ENCODE measurements around the gene ATCAY. TPM values are rescaled to one million over a fixed set of nuclear protein-coding genes. Genes with fewer than 3 reads are reported as not detected.
"Not testable (repeated sequence)": the region's sequence is repeated elsewhere in the genome, so short reads cannot be mapped to it uniquely, and the experiment has no call there.

The ATCAY gene
- polyA plus RNA-seq, 1 donor: 0.18 TPM

DNA sequence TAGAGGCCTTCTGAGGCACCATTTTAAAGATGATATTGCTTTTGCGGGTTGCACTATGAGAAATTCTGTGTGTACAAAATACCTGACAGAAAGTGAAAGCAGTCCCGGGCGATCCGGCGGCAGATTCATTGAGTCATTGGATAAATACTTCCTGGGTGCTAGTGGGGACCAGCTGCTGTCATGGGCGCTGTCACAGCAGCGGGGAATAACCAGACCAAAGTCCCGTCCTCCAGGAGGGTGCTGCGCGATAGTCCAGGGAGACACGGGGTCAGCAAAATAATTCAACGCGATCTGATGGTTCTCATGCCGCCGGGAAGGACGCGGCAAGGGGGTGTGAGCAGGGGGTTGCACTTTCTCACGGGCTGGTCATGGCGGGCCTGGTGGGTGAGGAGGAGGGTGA is 25.2 kb upstream of the ATCAY start:
- DNase-seq: no peak

DNA sequence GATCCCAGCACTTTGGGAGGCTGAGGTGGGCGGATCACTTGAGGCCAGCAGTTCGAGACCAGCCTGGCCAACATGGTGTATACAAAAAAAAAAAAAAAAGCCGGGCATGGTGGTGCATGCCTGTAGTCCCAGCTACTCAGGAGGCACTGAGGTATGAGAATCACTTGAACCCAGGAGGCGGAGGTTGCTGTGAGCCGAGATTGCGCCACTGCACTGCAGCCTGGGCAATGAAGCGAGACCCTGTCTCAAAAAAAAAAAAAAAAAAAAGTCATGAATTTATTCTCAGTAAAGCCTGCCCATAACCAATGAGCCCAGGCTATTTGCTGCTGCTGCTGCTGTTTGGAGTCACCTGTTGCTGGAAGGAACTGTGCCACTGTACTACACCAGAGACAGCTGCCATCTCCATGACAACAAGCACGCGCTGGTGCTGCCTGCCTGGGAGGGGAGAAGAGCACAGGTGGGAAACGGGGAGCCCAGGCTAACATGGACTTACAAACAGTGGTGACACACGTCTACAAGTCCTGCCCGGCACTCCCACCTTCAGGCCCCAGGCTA is 23.0 kb upstream of the ATCAY start:
- DNase-seq: no peak

DNA sequence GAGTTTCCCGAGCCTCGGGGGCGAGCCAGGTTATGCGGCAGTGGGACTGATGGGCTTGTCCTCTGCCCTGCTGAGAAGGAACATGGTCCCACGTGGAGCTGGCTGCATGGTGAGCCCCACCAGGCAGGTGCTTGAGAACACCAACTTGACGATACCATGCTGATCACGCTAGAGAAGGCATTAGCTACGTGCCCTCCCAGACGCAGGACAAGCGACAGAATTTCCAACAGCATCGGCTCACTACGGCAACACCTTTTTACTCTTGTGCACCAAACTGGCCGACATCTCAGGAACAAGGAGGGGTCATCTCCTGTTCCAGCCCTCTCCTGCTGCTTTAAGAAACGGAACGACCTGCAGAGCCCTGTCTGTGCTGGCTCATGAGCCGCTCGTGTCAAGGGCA is 20.0 kb upstream of the ATCAY start:
- DNase-seq: no peak

DNA sequence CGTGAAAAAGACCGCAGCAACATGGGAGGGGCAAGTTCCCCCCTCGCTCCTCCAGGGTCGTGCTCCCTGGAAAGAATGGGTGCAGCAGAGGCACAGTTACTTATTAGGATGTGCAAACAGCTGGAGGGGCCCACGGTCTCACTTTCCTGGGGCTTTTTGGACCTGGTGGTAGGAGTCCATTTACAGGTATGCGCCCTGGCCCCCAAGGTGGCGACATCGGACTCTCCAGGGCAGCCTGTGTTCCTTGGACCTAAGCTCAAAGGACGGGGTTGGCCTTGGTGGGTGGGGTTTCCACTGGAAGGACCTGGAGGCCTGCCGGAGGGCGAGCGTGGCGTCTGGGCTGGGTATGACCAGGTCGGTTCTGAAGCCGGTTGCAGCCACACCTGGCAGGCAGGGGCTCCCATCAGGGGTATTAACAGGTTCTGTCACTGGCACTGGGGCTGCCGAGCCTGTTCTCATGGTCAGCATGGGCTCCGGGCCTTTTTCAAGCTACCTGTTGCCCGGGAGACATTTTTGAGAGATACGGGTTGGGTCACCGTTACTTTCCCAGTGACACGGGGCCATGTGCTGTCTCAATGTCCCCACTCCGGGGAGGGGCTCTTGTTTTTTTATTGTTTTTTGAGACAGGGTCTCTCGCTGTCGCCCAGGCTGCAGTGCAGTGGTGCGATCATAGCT is 17.5 kb upstream of the ATCAY start:
- no peak for DNase-seq

DNA sequence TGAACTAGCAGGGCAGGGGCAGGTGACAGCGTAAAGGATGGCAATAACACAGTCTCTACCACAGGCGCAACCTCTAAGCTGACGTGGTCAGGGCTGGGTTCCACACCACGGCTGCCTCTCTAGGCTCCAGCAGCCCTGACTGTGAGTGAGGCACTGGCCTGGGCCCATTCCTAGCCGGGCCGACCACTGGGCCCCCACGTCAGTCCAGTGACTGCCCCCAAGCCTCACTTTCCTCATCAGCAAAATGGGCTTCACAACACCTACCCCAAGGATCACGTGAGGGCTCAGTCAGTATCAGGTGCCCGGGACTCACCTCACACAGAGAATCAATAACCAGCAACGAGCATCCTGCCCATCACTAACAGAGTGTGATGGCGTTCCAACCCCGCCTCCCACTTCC is 16.8 kb upstream of the ATCAY start:
- DNase-seq: no peak

DNA sequence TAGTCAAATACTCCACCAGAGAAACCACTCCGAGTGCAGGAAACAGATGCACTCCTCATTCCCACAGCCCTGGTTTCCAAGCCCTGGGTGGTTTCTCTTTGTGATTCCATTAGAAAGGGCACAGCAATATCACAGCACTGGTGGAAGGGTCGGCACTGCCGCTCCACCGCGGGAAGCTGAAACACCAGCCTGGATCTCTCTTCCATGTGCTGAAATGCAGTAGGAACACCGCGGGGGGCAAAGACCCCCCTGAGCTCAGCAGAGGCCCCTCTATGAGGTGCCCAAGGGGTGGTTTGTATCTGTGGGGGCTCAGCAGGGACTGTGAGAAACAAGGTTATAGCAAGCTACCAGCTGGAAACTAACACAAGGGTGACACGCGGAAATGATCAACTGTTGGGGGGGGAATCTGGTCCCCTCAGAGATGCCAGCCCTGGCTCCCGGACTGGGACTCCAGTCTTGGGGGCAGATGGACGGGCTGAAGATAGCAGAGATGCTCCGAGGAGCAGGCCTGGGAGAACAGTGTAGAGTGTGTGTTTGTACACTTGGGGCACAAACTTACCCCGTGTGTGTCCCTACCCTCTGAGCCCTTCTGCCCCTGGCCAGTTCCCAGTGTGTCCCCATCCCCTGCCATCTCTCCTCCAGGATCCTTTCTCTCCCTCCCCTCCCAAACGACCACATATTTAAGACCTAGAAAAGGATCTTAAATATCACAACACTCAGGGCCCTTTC is 13.4 kb upstream of the ATCAY start:
- no peak for DNase-seq

DNA sequence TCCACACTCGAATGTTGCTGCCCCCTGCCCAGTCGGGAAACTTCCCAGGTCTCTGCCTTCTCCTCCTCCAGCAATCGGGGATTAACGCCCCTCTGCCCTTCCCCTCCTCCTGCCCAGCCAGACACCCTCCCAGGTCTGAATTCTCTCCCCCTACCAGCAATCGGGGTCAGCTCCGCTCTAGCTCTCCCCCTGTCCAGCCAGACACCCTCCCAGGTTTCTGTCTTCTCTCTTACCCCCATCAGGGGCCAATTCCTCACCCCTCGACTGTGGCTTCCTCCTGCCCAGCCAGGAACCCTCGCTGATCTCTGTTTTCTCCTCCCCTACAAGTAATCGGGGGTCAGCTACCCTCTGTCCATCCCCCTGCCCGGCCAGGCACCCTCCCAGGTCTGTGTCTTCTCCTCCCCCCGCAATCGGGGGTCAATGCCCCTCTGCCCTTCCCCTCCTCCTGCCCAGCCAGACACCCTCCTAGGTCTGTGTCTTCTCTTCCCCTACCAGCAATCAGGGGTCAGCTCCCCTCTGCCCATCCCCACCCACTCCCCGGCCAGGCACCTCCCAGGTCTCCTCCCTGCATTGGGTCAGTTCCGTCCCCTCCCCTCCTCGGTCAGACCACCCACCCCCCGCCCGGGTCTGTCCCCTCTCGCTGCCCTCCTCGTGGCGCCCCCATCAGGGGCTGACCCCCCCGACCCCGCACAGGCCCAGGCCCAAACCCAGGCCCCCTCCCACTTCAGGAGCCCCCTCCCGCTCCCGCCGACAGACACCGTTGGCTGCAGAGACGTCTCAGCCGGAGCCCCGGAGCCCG is 12.3 kb upstream of the ATCAY start:
- no peak for DNase-seq

DNA sequence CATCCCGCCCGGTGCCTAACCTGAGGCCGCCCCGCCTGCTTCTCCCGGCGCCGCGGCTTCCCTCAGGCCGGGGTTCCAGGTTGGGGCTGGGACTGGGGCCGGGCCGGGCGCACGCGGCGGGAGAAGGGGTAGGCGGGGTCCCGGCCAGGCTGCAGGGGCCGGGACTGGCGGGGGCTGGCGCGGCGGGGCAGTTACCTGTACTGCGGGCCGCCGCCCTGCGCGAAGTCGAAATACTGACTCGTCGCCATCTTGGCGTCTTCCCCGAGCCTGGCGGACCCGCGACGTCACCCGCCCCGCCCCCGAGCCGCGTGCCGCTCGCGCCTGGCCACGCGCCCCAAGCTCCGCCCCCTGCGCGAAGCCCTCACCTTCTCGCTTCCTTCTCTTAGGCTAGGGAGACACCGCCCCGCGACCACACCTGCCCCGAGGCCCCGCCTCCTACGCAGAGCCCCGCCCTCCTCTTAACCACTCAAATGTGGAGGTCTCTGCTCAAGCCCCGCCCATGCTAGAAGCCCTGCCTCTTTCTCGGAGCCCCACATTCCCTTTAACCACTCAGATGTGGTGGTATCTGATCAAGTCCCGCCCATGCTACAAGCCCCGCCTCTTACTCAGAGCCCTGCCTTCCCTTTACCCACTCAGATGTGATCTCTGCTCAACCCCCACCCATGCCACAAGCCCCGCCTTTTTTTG is 11.6 kb upstream of the ATCAY start, which contains the start of gene ZFR2:
Gene ZFR2 (minus strand): TSS at position 269 of the 687 bp plus-strand sequence. CDS start 21 bp downstream, at position 248.
- no peak for DNase-seq

DNA sequence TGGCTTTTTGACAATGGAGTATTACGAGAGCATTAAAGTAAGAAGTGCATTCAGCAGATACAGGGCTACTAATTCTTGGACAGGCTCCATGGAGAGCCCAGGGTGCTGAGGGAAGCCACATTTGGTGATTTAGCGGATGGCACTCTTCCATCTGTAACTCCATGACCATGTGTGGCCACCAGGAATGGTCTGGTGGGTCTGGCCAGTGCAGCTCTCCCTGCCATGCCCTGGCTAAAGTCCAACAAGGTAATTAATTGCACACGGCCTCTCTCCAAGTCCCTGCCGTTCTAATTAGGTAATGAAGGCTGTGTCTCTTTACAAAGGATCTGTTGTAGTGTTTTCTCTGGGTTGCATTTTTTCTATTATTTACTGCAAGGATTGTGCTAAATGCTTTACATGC is 7.3 kb upstream of the ATCAY start:
- DNase-seq: no peak

DNA sequence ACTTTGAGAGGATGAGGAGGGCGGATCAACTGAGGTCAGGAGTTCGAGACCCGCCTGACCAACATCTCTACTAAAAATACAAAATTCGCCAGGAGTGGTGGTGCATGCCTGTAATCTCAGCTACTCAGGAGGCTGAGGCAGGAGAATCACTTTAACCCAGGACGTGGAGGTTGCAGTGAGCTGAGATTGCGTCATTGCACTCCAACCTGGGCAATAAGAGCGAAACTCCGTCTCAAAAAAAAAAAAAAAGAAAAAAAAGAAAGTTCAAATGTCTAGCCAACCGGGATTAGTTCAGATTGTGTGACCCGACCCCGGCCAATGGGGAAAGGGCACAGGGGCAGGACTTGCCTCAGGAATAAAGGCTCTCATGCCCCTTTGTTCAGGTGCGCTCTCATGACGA is 5.8 kb upstream of the ATCAY start:
- not testable (repeated sequence) for DNase-seq

DNA sequence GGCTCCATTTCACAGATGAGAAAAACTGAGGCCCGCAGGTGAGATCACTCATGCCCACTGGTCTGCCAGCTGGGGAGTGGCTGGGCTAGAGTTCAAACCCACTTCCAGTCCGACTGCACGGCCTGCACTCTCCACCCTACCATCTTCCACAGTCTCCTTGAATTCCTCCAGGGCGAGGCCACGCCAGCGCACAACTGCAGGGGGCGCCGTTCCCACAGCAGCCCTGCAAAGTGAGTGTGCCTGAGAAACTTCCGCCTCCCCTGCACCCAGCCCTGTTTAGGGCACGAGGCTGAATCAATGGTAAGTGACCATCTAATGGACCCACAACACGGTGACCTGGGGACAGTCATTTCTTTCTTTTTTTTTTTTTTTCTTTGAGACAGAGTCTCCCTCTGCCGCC is 829 bp upstream of the ATCAY start:
- DNase-seq: no peak

DNA sequence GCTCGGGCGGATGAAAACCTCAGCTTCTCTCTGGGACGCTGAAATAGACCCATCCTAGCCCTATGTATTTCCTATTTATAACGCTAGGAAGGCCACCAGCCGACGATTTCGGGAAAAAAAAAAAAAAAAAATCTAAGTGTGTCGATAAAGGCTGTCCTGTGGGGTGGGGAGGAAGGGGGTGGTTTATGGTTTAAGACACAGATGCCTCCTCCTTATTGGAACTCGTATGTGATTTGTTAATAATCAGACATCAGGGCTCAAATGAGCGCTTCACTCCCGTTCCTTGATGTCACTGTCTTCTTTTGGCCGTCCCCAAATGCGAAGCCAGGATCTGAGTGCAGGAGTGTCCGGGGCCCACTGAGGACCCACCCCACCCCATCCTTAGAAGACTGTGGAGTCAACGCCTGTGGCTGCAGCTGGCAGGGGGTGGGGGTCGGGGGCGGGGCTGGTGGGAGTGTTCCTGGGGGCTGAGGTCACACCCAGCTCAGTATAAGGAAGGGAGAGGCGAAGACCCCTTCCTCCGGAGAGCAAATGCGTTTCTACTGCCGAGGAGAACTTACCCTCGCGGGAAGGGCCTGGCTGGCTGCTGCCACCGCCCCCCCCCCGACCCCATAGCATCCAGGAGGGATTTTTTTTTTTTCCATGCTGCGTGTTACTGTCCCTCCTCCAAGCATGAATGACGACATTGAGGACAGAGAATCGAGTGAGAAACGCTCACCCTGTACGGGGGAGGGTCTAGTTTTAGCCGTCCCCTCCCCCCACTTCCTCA is 971 bp downstream of the ATCAY start:
- DNase-seq: no peak

DNA sequence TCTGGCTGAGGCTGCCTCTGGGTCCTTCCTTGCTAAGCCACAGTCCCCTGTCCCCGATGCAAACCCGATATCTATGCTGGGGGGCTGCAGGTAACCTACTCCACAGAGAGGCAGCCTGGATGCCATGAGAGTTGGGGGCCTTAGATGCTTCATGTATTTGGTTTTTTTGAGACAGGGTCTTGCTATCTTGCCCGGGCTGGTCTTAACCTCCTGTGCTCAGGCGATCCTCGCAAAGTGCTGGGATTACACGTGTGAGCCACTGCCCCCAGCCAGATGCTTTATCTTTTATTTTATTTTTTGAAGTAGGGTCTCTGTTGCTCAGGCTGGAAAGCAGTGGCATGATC is 1.5 kb downstream of the ATCAY start:
- no peak for DNase-seq

DNA sequence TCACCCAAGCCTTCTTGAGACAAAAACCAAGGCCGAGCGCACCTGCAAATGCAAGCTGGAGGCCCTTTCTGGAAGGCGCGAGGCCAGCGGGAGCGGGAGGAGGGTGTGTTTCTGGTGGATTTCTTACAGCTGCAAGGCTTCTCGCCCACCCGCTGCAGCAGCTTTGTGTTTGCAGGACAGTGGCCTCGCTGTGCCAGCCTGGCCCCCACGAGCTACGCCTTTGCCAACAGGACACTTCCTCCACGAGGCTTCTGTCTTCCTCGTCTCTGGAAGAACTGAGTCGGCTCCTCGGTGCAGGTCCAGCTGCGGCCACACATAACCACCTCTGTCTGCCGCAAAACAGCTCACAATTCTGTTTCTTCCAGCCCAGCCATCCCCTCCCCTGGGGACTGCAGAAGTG is 10.1 kb downstream of the ATCAY start:
- no peak for DNase-seq

DNA sequence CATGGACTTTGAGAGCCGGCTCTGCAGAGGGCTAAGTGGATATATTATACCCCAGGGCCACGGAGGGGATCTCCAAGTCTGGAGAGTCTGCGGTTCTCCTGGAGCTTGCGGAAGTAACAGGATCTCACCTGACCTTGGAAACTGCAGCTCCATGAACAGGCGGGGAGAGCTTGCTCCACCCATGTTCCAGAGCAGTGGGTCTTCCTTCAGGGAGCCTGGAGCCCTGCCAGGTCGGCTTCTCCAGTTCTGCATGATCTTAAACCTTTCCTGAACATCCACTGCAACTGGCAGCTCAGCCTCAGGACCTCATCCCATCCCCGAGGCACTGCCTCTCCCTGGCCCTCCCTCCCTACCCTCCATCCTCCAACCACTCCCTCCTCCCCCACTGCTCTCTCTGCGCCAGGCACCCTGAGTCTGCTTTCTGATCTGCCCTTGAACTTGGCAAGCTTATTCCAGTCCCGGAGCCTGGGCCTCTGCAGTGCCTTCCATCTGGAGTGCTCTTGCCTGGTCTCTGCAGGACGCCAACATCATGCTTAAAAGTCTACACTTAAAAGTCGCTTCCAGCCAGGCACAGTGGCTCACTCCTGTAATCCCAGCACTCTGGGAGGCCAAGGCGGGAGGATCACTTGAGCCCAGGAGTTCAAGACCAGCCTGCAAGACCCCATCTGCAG is 13.2 kb downstream of the ATCAY start:
- no peak for DNase-seq

DNA sequence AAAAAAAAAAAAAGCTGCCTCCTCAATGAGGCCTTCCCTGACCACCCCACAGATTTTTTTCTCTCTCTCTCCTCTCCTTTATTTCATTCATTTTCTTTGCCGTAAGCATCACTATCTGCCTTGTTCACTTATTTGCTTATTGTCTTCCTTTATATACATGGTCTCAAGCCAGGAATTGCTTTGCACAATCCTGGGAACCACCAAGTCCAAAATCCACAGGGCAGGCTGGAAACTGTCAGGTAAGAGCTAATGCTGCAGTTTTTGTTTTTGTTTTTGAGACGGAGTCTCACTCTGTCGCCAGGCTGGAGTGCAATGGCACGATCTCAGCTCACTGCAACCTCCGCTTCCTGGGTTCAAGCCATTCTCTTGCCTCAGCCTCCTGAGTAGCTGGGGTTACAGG is 14.5 kb downstream of the ATCAY start:
- not testable (repeated sequence) for DNase-seq

DNA sequence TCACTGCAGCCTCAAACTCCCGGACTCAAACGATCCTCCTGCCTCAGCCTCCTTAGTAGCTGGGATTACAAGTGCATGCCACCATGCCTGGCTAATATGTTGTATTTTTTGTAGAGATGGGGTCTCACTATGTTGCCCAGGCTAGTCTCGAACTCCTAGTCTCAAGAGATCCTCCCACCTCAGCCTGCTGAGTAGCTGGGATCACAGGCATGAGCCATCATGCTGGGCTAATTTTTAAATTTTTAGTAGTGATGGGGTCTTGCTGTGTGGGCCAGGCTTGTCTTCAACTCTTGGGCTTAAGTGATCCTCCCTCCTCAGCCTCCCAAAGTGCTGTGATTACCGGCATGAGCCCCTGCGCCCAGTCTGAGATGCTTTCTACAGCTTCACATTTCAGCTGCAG is 15.3 kb downstream of the ATCAY start:
- no peak for DNase-seq

DNA sequence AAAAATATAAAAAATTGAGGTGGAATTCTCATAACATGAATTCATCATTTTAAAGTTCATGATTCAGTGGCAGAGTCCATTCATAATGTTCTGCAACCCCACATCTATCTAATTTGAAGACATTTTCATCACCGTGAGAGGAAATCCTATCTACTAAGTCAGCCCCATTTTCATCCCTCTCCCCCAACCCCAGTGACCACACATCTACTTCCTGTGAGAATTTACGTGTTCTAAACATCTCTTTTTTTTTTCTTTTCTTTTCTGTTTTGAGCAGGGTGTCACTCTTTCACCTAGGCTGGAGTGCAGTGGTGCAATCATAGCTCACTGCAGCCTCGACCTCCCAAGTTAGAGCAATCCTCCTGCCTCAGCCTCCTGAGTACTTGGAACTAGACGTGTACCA is 17.5 kb downstream of the ATCAY start:
- DNase-seq: no peak

DNA sequence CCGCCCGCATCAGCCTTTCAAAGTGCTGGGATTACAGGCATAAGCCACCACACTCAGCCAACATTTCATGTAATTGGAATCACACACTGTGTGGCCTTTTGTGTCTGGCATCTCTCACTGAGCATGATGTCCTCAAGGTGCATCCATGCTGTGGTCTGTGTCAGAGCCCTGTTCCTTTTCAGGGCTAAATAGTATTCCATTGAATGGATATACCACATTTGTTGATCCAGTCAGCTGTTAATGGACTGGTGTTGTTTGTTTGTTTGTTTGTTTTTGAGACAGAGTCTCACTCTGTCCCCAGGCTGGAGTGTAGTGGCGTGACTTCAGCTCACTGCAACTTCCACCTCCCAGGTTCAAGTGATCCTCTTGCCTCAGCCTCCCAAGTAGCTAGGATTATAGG is 17.9 kb downstream of the ATCAY start:
- no peak for DNase-seq

DNA sequence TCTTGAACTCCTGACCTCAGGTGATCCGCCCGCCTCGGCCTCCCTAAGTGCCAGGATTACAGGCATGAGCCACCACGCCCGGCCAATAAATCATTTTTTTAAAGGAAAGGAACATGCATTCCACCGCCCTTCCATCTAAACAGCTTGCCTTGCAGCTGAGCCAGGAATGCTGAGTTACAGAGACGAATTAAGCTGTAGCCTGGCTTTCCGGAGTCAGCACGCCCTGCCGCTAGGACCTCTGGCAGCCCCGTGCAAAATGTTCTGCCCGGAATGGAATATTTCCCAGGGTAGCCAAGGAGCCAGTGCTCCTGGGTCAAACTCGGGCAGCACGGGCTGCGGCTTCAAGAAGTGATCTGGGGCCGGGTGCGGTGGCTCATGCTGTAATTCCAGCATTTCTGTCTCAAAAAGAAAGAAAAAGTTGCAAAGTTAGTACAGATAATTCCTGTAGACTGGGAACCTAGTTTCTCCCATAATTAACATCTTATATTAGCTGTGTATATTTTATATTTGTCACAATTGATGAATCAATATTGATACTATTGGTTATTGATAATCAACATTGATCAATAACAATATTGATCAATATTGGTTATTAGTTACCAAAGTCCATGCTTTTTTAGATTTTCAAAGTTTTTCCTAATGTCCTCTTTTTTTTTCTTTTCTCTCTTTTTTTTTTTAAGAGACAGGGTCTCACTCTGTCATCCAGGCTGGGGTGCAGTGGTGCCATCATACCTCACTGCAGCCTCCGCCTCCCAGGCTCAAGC is 19.2 kb downstream of the ATCAY start:
- no peak for DNase-seq
